ENCODE results near the gene KIR3DL3.
"Not testable (repeated sequence)": the region's sequence is repeated elsewhere in the genome, so short reads cannot be mapped to it uniquely, and the experiment has no call there.

Gene KIR3DL3

GRCh38 chr19:54738306-54738705 lies 14.1 kb downstream of the KIR3DL3 start, which contains the start of gene KIR2DL3:
TSS of gene KIR2DL3 (plus strand) at chr19:54738513. CDS start at chr19:54738546, 33 bp downstream.
- not testable (repeated sequence) for DNase-seq

- no peak for DNase-seq
Observed at GRCh38 chr19:54738715-54739114, 14.5 kb downstream of the KIR3DL3 start.

GRCh38 chr19:54739587-54740497 lies 15.6 kb downstream of the KIR3DL3 start:
- DNase-seq: no peak

GRCh38 chr19:54741950-54742349 lies 17.7 kb downstream of the KIR3DL3 start:
- DNase-seq: not testable (repeated sequence)

GRCh38 chr19:54744080-54744479 lies 19.8 kb downstream of the KIR3DL3 start:
- not testable (repeated sequence) for DNase-seq

GRCh38 chr19:54747614-54748322 lies 23.5 kb downstream of the KIR3DL3 start:
- not testable (repeated sequence) for DNase-seq

- not testable (repeated sequence) for DNase-seq
Observed at GRCh38 chr19:54750276-54750675, 26.0 kb downstream of the KIR3DL3 start.

- not testable (repeated sequence) for DNase-seq
Observed at GRCh38 chr19:54756204-54757110, 32.2 kb downstream of the KIR3DL3 start.

GRCh38 chr19:54758577-54758976 lies 34.3 kb downstream of the KIR3DL3 start:
- DNase-seq: not testable (repeated sequence)

- DNase-seq: not testable (repeated sequence)
Observed at GRCh38 chr19:54764219-54764618, 40.0 kb downstream of the KIR3DL3 start.

GRCh38 chr19:54766464-54766863 lies 42.2 kb downstream of the KIR3DL3 start:
- DNase-seq: not testable (repeated sequence)

GRCh38 chr19:54769646-54770045 lies 45.4 kb downstream of the KIR3DL3 start, which contains the start of gene KIR2DL1:
TSS of gene KIR2DL1 (plus strand) at chr19:54769793. CDS start at chr19:54769851, 58 bp downstream.
- DNase-seq: not testable (repeated sequence)

- DNase-seq: not testable (repeated sequence)
Observed at GRCh38 chr19:54770511-54770910, 46.3 kb downstream of the KIR3DL3 start.

GRCh38 chr19:54771018-54771960 lies 47.0 kb downstream of the KIR3DL3 start:
- DNase-seq: not testable (repeated sequence)

GRCh38 chr19:54772666-54773065 lies 48.4 kb downstream of the KIR3DL3 start:
- not testable (repeated sequence) for DNase-seq

- not testable (repeated sequence) for DNase-seq
Observed at GRCh38 chr19:54775095-54775815, 51.0 kb downstream of the KIR3DL3 start.

GRCh38 chr19:54775830-54776229 lies 51.6 kb downstream of the KIR3DL3 start:
- DNase-seq: not testable (repeated sequence)

GRCh38 chr19:54777851-54778250 lies 53.6 kb downstream of the KIR3DL3 start:
- not testable (repeated sequence) for DNase-seq

- DNase-seq: not testable (repeated sequence)
Observed at GRCh38 chr19:54778896-54779295, 54.7 kb downstream of the KIR3DL3 start.

GRCh38 chr19:54782916-54783315 lies 58.7 kb downstream of the KIR3DL3 start:
- DNase-seq: not testable (repeated sequence)

Data from SHP77 treated with DMSO at 0.1 percent for 48 hours (cell line).